Chondrocyte (in vitro differentiated cells): ENCODE data around the gene SMARCA4. TPM values are rescaled to one million over a fixed set of nuclear protein-coding genes. Genes with fewer than 3 reads are reported as not detected.

Experiments
- DNase-seq: peaks from one replicate; pipeline ENCODE4 v3.0.0; 2021; ENCODE audit warnings: mixed read lengths, low spot score
- H3K27ac Mint-ChIP-seq: one replicate; pipeline ENCODE4 v1.8.0; 2021; ENCODE audit warnings: mild to moderate bottlenecking, moderate library complexity, mixed read lengths; ENCODE audit not compliant: unreplicated experiment
- H3K27me3 Mint-ChIP-seq: 2 replicates; pipeline ENCODE4 v1.8.0; 2021; ENCODE audit warnings: low read depth, mixed read lengths
- H3K36me3 Mint-ChIP-seq: 2 replicates; pipeline ENCODE4 v1.8.0; 2021; ENCODE audit warnings: low read depth, mixed read lengths
- H3K4me1 Mint-ChIP-seq: 2 replicates; pipeline ENCODE4 v1.8.0; 2021; ENCODE audit warnings: low read depth, mild to moderate bottlenecking, mixed read lengths
- H3K4me3 Mint-ChIP-seq: one replicate; pipeline ENCODE4 v1.8.0; 2021; ENCODE audit warnings: mild to moderate bottlenecking, moderate library complexity, mixed read lengths; ENCODE audit not compliant: unreplicated experiment
- H3K9me3 Mint-ChIP-seq: 2 replicates; pipeline ENCODE4 v1.8.0; 2021; ENCODE audit warnings: low read depth, mixed read lengths
- total RNA-seq: library from RNA; stranded (reverse); gene quantifications from 3 replicates; pipeline ENCODE4 v1.2.1, GENCODE V29; 2021
- TF ChIP-seq, protein P1 (sequence below): fragments of 200-600 bp; sonication (generic); IDR thresholded peaks from 2 replicates; pipeline ENCODE4 v1.5.0; 2021; ENCODE audit warnings: antibody characterized with exemption, mild to moderate bottlenecking, moderate library complexity

Gene SMARCA4
- total RNA-seq, 1 donor from 2014 or later: 107 TPM

DNA sequence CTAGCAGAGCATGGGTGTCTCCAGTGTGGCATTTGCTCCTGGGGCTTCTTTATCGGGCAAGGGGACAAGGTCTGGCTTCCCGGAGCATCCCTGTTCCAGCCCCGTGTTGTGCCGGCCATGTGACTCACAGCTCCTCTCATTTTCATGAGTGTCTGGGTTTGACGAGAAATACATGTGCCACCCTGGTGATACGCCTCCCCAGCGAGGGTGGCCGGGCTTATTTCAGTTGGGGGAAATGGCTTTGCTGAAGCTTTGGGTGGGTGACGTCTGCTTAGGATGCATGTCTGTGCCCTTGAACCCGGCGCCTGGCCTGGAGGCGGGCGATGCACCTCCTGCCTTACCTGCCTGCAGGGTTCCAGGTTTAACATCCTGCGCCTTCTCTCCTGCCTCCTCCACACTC lies 66.6 kb downstream of the SMARCA4 start:
- Mint-ChIP-seq H3K4me1 (no peaks in the 10 kb centered on the region), H3K27ac (no peak overlapping the region), H3K36me3 (peaks cover 32% of the 10 kb centered on the region), H3K9me3 (no peaks in the 10 kb centered on the region), H3K27me3 (no peaks in the 10 kb centered on the region), H3K4me3 (no peak overlapping the region)
- TF ChIP-seq, protein P1, sequence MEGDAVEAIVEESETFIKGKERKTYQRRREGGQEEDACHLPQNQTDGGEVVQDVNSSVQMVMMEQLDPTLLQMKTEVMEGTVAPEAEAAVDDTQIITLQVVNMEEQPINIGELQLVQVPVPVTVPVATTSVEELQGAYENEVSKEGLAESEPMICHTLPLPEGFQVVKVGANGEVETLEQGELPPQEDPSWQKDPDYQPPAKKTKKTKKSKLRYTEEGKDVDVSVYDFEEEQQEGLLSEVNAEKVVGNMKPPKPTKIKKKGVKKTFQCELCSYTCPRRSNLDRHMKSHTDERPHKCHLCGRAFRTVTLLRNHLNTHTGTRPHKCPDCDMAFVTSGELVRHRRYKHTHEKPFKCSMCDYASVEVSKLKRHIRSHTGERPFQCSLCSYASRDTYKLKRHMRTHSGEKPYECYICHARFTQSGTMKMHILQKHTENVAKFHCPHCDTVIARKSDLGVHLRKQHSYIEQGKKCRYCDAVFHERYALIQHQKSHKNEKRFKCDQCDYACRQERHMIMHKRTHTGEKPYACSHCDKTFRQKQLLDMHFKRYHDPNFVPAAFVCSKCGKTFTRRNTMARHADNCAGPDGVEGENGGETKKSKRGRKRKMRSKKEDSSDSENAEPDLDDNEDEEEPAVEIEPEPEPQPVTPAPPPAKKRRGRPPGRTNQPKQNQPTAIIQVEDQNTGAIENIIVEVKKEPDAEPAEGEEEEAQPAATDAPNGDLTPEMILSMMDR: no peak
- DNase-seq: no peak

DNA sequence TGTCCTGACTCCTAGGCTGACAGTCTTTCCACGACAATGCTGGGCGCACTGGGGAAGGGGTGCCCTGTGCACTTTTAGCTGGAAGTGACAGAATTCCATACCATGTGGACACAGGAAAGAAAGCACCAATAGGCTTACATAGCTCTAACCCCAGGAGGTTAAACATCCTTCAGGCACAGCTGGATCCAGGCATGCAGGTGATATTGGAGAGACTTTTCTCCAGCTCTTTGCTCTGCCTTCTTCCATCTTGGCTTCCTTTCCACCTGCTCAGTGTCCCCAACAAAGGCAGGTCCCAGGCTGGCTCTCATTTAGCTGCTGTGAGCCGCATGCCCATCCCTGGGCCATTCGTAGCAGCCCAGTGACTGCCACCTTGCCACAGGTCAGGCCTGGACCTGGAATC lies 67.3 kb downstream of the SMARCA4 start:
- DNase-seq: no peak
- Mint-ChIP-seq H3K4me3 (no peak overlapping the region), H3K27ac (no peak overlapping the region), H3K27me3 (no peaks in the 10 kb centered on the region), H3K4me1 (no peaks in the 10 kb centered on the region), H3K9me3 (no peaks in the 10 kb centered on the region), H3K36me3 (peaks cover 31% of the 10 kb centered on the region)
- TF ChIP-seq, protein P1: no peak

DNA sequence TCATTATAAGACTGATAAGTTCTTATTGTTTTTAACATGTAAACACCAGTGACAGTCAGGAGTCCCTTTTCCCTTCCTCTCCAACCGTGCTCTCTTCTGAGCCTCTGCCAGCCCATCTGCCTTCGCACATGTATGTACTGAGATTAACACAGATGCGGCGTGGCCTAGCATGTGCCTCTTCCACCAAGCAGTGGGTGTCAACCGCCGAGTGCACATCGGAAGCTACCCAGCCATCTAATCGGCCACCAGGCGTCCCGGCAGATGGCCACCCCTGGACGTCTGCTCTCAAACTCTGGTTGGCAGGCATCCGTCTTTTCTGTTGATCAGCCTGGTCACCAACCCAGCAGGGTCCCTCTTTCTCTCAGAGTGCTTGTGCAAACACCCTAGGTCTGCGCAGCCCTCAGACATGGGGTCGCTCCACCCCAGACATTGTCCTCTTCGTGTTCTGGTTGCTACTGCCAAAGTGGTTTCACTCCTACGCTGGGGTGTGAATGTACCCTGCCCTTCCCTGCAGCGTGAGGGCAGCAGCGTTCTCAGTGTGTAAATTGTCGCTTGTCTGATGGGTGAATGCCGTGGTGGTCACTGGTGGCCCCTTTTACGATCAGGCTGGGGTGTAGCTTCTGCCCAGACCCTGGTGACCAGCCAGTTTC lies 70.7 kb downstream of the SMARCA4 start:
- no peak overlapping the region for H3K4me3 Mint-ChIP-seq
- TF ChIP-seq, protein P1: no peak
- no peaks in the 10 kb centered on the region for H3K9me3 Mint-ChIP-seq
- H3K36me3 Mint-ChIP-seq: peaks cover 33% of the 10 kb centered on the region
- no peak for DNase-seq
- H3K27ac Mint-ChIP-seq: no peak overlapping the region
- H3K4me1 Mint-ChIP-seq: peaks cover 6% of the 10 kb centered on the region
- H3K27me3 Mint-ChIP-seq: no peaks in the 10 kb centered on the region

DNA sequence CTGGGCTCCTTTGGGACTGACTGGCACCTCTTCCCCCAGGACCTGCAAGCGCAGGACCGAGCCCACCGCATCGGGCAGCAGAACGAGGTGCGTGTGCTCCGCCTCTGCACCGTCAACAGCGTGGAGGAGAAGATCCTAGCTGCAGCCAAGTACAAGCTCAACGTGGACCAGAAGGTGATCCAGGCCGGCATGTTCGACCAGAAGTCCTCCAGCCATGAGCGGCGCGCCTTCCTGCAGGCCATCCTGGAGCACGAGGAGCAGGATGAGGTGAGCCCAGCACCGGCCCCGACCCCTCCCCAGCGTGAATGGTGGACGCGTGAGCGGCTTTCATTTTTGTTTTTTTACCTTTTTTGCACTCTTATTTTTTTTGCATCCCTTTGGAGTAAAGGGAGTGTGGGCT lies 72.4 kb downstream of the SMARCA4 start:
- no peak overlapping the region for H3K4me3 Mint-ChIP-seq
- no peak overlapping the region for H3K27ac Mint-ChIP-seq

DNA sequence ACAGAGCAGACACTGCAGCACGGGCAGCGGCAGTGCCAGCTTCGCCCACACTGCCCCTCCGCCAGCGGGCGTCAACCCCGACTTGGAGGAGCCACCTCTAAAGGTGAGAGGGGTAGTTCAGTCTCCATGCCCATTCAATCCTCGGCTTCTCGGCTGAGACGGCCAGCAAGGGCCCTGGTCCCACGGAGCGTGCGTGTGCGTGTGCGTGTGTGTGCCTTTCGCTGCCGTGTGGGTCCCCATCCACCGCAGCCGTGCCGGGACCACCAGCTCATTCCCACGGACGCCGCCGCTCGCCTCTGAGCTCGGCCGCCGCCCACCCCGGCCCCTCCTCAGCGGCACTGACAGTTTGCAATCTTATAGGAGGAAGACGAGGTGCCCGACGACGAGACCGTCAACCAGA lies 72.9 kb downstream of the SMARCA4 start:
- H3K9me3 Mint-ChIP-seq: no peaks in the 10 kb centered on the region
- no peak for DNase-seq
- H3K36me3 Mint-ChIP-seq: peaks cover 41% of the 10 kb centered on the region
- no peak overlapping the region for H3K27ac Mint-ChIP-seq
- H3K4me3 Mint-ChIP-seq: no peak overlapping the region
- TF ChIP-seq, protein P1: no peak
- H3K27me3 Mint-ChIP-seq: no peaks in the 10 kb centered on the region
- H3K4me1 Mint-ChIP-seq: peaks cover 6% of the 10 kb centered on the region

More for the DNA sequence above, 72.4 kb downstream of the SMARCA4 start:
- Mint-ChIP-seq H3K36me3 (peaks cover 42% of the 10 kb centered on the region), H3K9me3 (no peaks in the 10 kb centered on the region), H3K27me3 (no peaks in the 10 kb centered on the region), H3K4me1 (peaks cover 6% of the 10 kb centered on the region)
- TF ChIP-seq, protein P1: no peak
- no peak for DNase-seq
